Activated CD4-positive, alpha-beta T cell treated with anti-CD3 and anti-CD28 coated beads, Interleukin-2, amount 10 ng/mL, durations not matched to agents 24 days and 14 days (primary cell): Measurements from ENCODE around the gene POU2AF2. TPM values are rescaled to one million over a fixed set of nuclear protein-coding genes. Genes with fewer than 3 reads are reported as not detected.
"Not testable (repeated sequence)": the region's sequence is repeated elsewhere in the genome, so short reads cannot be mapped to it uniquely, and the experiment has no call there.

Experiments
- DNase-seq: peaks from one replicate; pipeline ENCODE4 v3.0.0; 2022
- H3K27ac Mint-ChIP-seq: one replicate; pipeline ENCODE4 v1.8.0; 2022; ENCODE audit warnings: mild to moderate bottlenecking, mixed read lengths
- H3K27me3 Mint-ChIP-seq: one replicate; pipeline ENCODE4 v1.8.0; 2022; ENCODE audit warnings: mixed read lengths
- H3K36me3 Mint-ChIP-seq: one replicate; pipeline ENCODE4 v1.8.0; 2022; ENCODE audit warnings: low read depth, mild to moderate bottlenecking, mixed read lengths
- H3K4me1 Mint-ChIP-seq: one replicate; pipeline ENCODE4 v1.8.0; 2021; ENCODE audit warnings: mixed read lengths
- H3K4me3 Mint-ChIP-seq: one replicate; pipeline ENCODE4 v1.8.0; 2022; ENCODE audit warnings: mild to moderate bottlenecking, moderate library complexity, mixed read lengths
- H3K9me3 Mint-ChIP-seq: one replicate; pipeline ENCODE4 v1.8.0; 2021; ENCODE audit warnings: mixed read lengths
- intact Hi-C: fragments of 100-400 bp; cut with micrococcal nuclease; formaldehyde crosslinking; loops from one replicate; pipeline ENCODE4 v1.15.1; 2023
- total RNA-seq: library from RNA; stranded (reverse); gene quantifications from 2 replicates; pipeline ENCODE4 v1.2.3, GENCODE V29; 2022

The POU2AF2 gene
- total RNA-seq, 1 donor from 2014 or later: 0.44 TPM

- not testable (repeated sequence) for H3K4me1 Mint-ChIP-seq
Observed at GRCh38 chr11:111320199-111320598, 74.7 kb downstream of the POU2AF2 start.

GRCh38 chr11:111320728-111321568 is 75.4 kb downstream of the POU2AF2 start:
- Mint-ChIP-seq H3K27ac (no peak overlapping the region), H3K36me3 (no peaks in the 10 kb centered on the region), H3K4me3 (no peak overlapping the region), H3K27me3 (peaks cover 20% of the 10 kb centered on the region), H3K9me3 (no peaks in the 10 kb centered on the region), H3K4me1 (no peaks in the 10 kb centered on the region)
- DNase-seq: no peak
- intact Hi-C loops: no loop called here

More at GRCh38 chr11:111320199-111320598, 74.7 kb downstream of the POU2AF2 start:
- H3K27ac Mint-ChIP-seq, H3K4me3 Mint-ChIP-seq, H3K9me3 Mint-ChIP-seq, H3K36me3 Mint-ChIP-seq, intact Hi-C loops, DNase-seq: not testable (repeated sequence)
- H3K27me3 Mint-ChIP-seq: peaks cover 27% of the 10 kb centered on the region

GRCh38 chr11:111322534-111322933 is 77.0 kb downstream of the POU2AF2 start:
- intact Hi-C loops: no loop called here
- Mint-ChIP-seq H3K27me3 (peaks cover 13% of the 10 kb centered on the region), H3K27ac (no peak overlapping the region), H3K36me3 (no peaks in the 10 kb centered on the region), H3K4me1 (no peaks in the 10 kb centered on the region), H3K9me3 (no peaks in the 10 kb centered on the region), H3K4me3 (no peak overlapping the region)
- DNase-seq: no peak

GRCh38 chr11:111324277-111324720 is 78.8 kb downstream of the POU2AF2 start:
- no peak overlapping the region for H3K4me3 Mint-ChIP-seq
- H3K9me3 Mint-ChIP-seq: no peaks in the 10 kb centered on the region
- no peak for DNase-seq
- no peaks in the 10 kb centered on the region for H3K4me1 Mint-ChIP-seq
- no peak overlapping the region for H3K27ac Mint-ChIP-seq
- H3K27me3 Mint-ChIP-seq: peaks cover 9% of the 10 kb centered on the region
- no peaks in the 10 kb centered on the region for H3K36me3 Mint-ChIP-seq
- intact Hi-C loops: no loop called here

GRCh38 chr11:111325259-111325658 is 79.7 kb downstream of the POU2AF2 start:
- H3K4me3 Mint-ChIP-seq: no peak overlapping the region
- no peaks in the 10 kb centered on the region for H3K36me3 Mint-ChIP-seq
- no peak for DNase-seq
- no peak overlapping the region for H3K27ac Mint-ChIP-seq
- H3K4me1 Mint-ChIP-seq: no peaks in the 10 kb centered on the region
- peaks cover 9% of the 10 kb centered on the region for H3K27me3 Mint-ChIP-seq
- H3K9me3 Mint-ChIP-seq: no peaks in the 10 kb centered on the region
- intact Hi-C loops: no loop called here

- intact Hi-C loops: no loop called here
- no peaks in the 10 kb centered on the region for H3K9me3 Mint-ChIP-seq
- peaks cover 6% of the 10 kb centered on the region for H3K27me3 Mint-ChIP-seq
- H3K4me3 Mint-ChIP-seq: no peak overlapping the region
- no peak for DNase-seq
- H3K4me1 Mint-ChIP-seq: no peaks in the 10 kb centered on the region
- H3K36me3 Mint-ChIP-seq: no peaks in the 10 kb centered on the region
- H3K27ac Mint-ChIP-seq: no peak overlapping the region
Observed at GRCh38 chr11:111326824-111327223, 81.3 kb downstream of the POU2AF2 start.

- peaks cover 3% of the 10 kb centered on the region for H3K27me3 Mint-ChIP-seq
- no peaks in the 10 kb centered on the region for H3K36me3 Mint-ChIP-seq
- intact Hi-C loops: no loop called here
- no peak overlapping the region for H3K4me3 Mint-ChIP-seq
- no peaks in the 10 kb centered on the region for H3K4me1 Mint-ChIP-seq
- H3K27ac Mint-ChIP-seq: no peak overlapping the region
- H3K9me3 Mint-ChIP-seq: no peaks in the 10 kb centered on the region
- no peak for DNase-seq
Observed at GRCh38 chr11:111327908-111328624, 82.5 kb downstream of the POU2AF2 start.

GRCh38 chr11:111329306-111330204 is 84.0 kb downstream of the POU2AF2 start:
- Mint-ChIP-seq H3K4me1 (no peaks in the 10 kb centered on the region), H3K4me3 (no peak overlapping the region), H3K27ac (no peak overlapping the region), H3K9me3 (no peaks in the 10 kb centered on the region), H3K27me3 (no peaks in the 10 kb centered on the region), H3K36me3 (no peaks in the 10 kb centered on the region)
- DNase-seq: no peak
- intact Hi-C loops: no loop called here

- H3K9me3 Mint-ChIP-seq: no peaks in the 10 kb centered on the region
- no peak overlapping the region for H3K27ac Mint-ChIP-seq
- H3K4me3 Mint-ChIP-seq: no peak overlapping the region
- no peaks in the 10 kb centered on the region for H3K27me3 Mint-ChIP-seq
- intact Hi-C loops: no loop called here
- H3K36me3 Mint-ChIP-seq: no peaks in the 10 kb centered on the region
- DNase-seq: no peak
- H3K4me1 Mint-ChIP-seq: no peaks in the 10 kb centered on the region
Observed at GRCh38 chr11:111330234-111330893, 84.8 kb downstream of the POU2AF2 start.

GRCh38 chr11:111331711-111332479 is 86.4 kb downstream of the POU2AF2 start:
- Mint-ChIP-seq H3K27ac (no peak overlapping the region), H3K27me3 (peaks cover 2% of the 10 kb centered on the region)

GRCh38 chr11:111334532-111335502 is 89.3 kb downstream of the POU2AF2 start:
- Mint-ChIP-seq H3K36me3 (peaks cover 3% of the 10 kb centered on the region), H3K4me3 (no peak overlapping the region), H3K4me1 (no peaks in the 10 kb centered on the region), H3K27me3 (peaks cover 8% of the 10 kb centered on the region), H3K9me3 (peaks cover 5% of the 10 kb centered on the region), H3K27ac (no peak overlapping the region)
- DNase-seq: no peak
- intact Hi-C loops: no loop called here

More at GRCh38 chr11:111331711-111332479, 86.4 kb downstream of the POU2AF2 start:
- intact Hi-C loops: no loop called here
- no peak overlapping the region for H3K4me3 Mint-ChIP-seq
- no peak for DNase-seq
- no peaks in the 10 kb centered on the region for H3K36me3 Mint-ChIP-seq
- H3K9me3 Mint-ChIP-seq: no peaks in the 10 kb centered on the region
- H3K4me1 Mint-ChIP-seq: no peaks in the 10 kb centered on the region

GRCh38 chr11:111335549-111335948 is 90.0 kb downstream of the POU2AF2 start:
- Mint-ChIP-seq H3K27ac (no peak overlapping the region), H3K36me3 (peaks cover 3% of the 10 kb centered on the region), H3K4me3 (no peak overlapping the region), H3K27me3 (peaks cover 8% of the 10 kb centered on the region), H3K9me3 (peaks cover 6% of the 10 kb centered on the region), H3K4me1 (no peaks in the 10 kb centered on the region)
- no peak for DNase-seq
- intact Hi-C loops: no loop called here
